HG03521 (cell line): Measurements from ENCODE around the gene RPL27A.

ENCODE experiments used
- ATAC-seq: cut with Tn5 transposase; IDR thresholded peaks from one replicate; pipeline ENCODE4 v1.9.1; 2021; ENCODE audit warnings: mild to moderate bottlenecking, moderate library complexity; ENCODE audit not compliant: unreplicated experiment

Gene RPL27A

DNA sequence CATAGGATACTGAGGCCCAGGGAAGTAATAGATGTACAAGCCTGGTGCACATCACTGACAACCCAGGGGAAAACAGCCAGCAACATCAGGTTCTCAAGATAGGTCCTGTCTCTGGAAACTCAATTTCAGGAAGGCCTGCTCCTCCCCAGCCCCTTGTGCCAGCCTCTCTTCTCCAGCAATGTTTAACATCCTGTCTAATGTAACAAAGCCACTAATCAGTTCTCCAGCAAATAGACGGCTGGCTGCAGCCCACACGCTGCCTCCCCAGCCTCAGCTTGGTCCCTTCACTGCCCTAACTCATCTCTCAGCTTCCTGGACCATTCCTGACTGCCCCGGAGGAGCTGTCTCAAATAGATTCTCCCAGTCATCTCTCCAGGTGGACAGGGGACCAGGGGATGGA, 37.8 kb downstream of the RPL27A start:
- ATAC-seq, result no peak

DNA sequence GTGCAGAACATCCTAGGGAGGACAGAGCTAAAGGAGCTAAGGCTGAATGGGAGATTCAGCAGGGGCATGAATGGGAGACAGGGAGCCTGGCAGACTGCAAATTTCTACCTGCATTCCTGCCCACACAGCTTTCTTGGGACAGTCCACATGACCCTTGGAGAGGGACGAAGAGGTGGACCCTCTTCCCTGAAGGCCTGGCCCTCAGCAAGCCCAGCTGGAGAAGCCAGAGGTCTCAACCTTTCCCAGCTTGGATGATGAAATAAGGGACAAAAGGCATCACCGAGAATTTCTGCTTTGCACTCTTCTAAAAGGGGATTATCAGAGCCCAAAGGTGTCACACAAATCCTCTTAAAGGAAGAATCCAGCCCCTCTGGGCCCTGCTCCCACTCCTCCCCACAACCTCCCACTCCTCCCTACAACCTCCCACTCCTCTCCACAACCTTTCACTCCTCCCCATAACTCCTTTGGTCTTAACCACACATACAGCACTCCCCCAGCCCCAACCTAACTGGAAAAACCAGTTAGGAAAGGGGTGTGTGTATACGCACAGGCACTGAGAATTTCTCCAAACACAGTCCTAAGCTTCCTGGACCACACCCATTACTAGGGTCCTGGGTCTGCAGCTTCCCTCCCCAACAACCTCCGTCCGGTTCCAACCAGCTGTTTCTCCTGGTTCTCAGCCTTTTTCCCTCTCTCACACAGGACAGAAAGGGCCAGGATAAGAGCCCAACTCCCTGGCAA, 38.4 kb downstream of the RPL27A start:
- ATAC-seq, result no peak

DNA sequence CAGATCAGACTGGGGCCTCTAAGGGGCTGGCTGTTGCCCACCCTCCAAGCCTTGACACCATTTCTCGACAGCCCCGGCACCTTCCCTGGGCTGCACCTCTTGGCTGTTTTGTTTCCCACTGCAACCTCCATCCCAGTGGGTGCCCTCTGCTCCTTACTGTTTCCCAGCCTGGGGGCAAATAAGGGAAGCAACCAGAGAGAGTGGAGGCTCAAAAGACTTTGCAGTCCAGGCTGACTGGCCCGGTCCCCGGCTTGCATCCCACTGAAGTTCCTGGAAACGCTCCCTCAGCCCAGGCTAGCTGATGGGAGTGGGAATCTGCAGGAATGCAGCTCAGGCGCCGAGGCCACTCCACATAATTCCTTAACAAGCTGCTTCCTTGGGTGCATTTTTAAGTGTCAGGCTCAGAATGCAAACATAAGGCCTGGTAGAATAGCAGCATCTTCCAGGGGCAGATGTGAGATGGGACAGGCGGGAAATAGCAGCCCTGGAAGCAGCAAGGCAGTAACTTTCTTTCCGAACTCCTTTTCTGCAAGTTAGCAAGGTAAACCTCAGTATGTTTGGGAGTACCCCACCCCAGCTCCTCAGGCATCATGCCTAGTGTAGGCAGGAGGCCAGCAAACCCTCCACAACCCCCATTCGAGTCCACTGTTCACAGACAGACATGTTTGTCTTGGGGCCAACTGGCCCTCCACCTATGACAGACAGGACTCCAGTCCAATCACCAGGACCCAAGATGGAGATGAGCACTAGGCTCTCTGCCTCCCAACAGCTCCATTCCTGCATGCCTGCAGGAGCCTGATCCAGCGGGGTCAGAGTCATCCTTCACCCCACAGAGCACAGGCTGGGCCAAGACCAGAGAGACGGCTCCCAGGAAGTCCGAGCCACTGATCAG, 39.3 kb downstream of the RPL27A start:
- ATAC-seq, result no peak

DNA sequence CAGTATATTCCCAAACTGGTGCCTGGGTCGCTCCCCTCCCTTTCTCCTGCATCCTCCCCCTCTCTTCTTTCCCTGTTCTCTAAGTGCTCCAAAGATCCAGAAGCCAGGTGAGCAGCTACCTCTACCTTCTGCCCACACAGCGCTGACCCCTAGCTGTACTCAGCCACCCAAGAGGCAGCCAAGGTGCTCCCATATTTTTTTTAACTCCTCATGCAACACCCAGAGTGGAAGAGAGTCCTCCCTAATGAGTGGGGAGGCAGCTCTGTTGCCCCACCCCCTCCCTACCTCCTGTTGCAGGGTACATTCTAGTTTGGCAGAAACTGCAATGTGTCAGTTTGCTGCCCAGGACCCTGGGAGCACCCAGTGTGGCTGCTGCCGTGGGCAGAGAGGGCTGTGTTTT, 40.2 kb downstream of the RPL27A start:
- ATAC-seq, result no peak

DNA sequence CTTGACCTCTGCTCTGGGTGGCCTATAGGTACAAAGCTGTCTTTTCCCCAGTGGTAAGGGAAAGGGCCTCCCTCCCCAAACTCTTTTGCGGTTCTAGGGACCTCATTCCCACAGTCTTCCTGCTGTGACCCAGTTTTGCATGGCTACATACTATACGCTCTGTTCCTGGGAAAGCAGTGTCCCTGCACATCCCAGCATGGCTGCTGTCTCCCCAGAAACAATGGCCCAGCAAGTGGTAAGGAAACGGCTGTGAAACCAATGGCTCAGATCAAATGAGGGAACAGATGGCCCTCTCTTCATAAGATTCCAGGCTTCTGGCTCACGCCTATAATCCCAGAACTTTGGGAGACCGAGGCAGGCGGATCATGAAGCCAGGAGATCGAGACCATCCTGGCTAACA, 41.1 kb downstream of the RPL27A start:
- ATAC-seq, result no peak

DNA sequence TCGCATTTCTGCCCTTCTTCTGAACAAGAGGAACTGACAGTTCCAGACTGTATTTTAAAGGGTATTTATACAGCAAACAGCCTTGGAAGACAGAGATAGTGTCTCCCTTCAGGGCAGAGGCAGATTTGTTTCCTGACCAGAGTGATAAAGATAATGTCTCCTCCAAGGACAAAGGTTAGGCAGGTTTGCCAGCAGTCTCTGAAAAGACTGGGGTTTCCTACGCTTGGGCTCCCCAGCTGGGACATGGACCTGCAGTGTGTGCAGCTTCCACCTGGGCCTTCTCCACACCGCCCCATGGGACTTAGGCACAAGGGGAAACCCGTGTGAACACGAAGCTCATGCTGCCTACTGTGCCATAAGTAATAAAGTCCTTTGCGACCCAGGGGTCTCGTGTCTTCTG, 42.1 kb downstream of the RPL27A start:
- ATAC-seq, result no peak

DNA sequence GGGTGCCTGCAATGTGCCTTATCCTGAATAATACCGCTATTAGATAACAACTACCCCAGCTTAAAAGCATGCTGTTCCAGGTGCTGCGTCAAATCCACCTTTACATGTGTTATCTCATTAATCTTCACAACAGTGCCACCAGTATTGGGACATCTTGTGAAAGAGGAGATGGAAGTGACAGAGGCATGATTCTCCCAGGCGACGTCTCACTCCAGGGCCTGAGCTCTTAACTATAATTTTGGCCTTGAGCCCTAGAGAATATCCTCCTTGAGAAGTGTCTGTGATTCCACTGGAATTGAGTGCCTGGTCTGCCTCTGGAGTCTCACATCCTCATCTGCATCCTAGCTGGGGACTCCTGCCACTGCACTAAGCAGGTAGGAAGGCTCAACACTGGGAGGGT, 43.8 kb downstream of the RPL27A start:
- no peak for ATAC-seq

DNA sequence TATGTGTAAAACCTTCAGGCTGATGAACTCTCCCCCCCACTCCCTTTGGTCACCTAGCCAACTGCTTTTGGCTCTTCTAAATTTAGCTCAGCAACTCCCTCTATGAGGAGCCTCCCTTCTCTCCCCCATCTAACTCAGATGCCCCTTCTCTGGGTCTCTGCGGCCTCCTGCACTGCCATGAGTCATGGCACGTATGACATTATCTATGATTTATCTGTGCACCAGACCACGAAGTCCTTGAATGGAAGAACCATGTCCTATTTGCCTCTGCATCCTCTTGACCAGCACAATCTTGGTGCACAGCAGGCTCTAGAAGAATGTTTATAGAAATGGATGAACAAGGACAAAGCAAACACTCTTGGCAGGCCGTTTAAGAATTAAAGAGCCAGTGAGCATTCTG, 46.0 kb downstream of the RPL27A start:
- no peak for ATAC-seq

DNA sequence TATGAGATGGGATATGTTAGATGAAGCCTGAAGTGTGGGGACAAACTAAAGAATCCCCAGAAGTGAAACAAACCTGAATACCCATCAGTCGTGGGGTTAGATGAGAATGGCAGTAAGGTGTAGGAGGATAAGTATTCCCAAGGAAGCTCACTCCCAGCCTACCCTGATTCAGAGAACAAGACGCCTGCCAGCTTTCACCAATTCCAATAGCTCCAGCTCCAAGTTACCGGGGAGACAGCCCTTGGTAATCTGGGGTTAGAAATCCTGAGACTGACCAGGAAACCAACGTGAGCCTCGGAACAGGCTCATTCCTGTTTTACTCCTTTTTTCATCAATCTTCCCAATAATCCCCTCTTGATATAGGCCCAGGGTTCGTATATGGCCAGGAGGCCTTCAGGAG, 46.5 kb downstream of the RPL27A start:
- no peak for ATAC-seq

DNA sequence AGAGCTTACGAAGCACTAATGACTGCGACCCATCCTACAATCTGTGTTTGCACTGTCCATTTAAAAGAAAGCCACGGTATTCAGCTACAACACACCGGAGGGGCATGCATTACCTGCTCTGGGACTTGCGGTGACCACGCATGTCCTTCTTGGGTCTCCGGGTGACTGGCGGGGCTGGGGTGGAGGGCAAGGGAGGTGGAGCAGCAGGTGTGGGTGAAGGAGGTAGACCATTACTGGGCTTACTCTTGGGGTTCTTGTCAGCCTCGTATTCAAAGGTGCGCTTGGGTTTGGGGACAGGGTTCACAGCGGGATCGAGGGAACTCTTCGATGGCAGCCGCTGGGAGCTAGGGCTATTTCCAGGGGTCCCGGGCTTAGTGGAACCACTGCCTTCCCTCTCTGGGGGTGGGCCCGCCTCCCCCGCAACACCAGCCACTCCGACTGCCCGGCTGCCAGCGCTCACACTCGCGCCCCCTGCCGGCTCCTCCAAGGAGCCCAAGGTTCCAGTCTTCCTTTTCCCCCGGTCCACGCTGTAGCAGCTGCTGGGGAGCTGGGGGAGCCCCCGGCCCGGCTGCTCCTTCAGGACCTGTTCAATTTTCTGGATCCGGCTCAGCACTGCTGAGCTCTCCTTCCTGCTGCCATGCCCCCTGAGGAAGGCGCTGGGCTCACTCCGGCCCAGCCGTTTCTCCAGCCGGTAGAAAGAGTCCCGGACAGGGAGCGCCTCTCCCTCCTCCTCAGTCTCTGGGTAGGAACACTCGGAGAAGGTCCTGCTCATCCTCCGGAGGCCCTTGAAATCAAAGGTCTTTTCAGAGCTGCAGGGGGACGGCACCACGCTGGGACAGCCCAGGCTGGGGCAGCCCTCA, 47.5 kb downstream of the RPL27A start:
- no peak for ATAC-seq

DNA sequence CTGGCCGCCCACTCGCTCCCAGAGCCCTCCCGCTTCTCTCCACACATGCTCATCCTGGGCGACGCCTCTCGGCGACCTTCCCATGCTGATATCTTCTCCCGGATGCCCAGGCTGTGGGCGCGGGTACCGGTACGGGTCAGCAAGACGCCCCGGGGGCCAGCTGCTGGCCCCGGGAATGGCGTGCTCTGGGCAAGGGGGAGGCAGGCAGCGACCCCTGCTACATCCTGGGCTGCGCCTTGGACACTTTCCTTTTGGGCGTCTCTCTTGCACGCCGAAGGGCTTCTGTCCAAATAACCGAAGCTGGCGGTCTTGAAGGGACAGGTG, 48.1 kb downstream of the RPL27A start:
- no peak for ATAC-seq

DNA sequence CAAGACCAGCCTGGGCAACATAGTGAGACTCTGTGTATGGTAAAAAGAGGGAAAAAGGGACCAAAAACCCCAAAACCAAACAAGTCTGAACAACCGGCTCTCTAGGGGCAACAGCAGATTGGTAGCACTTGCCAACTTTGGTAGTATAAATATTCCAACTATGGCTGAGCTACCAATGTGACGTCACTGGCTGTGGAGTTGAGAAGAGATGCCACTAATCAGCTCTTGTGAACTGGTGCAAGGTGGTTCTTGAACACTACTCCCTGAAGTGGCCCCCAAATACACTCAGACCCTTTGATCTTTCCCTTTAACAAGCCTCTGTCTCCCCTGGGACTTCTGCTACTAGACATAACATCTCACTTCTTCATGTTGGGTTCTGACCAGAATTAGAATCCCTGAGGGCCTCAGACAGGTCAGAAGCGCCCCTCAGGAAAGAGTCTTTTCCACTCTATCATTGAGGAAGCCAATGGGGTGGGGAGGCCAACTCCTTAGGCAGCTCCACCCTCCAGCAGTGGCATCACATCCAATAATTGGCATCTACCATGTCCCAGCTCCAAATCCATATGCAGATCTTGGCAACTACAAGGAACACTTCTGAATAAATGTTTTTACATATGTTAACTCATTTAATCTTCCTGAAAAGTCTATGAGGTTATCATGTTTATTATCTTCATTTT, 49.2 kb downstream of the RPL27A start:
- no peak for ATAC-seq

DNA sequence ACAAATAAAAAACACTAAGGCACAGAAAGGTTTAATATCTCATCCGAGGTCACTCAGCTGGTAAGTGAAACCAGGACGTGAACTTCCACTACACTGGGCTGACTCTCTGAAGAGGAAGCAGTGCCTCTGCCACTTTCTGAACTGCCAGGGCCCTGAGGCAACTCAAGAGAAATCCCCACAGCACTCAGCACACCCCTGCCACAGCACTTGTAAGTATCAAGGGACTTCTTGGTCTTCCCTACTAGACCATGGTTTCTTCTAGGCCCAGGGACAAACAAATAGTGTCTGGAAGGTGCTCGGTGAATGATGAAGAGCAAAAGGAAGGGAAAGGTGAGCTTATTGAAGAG, 49.7 kb downstream of the RPL27A start:
- no peak for ATAC-seq

DNA sequence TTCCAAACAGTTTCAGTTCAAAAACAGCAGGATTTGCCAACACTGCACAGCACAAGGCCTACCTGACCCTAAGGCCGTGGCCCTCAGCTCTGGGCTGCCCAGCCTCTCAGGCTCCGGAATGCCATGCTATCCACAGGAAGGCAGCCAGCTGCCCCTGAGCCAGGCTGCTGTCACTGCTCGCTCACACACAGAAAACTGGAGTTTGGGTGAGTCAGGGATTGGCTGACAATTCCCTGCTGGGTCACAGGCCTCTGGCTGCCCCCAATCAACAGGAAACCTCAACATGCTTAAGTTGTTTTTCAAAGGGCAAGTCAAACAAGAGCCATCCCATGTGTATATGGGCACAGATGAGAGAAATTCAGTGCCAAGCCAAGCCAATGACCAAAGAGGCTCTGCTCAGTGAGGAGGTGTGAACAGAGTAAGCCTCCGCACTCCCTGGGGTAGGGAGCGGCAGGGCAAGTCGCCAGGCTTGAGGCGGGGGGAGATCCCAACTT, 50.2 kb downstream of the RPL27A start:
- no peak for ATAC-seq

DNA sequence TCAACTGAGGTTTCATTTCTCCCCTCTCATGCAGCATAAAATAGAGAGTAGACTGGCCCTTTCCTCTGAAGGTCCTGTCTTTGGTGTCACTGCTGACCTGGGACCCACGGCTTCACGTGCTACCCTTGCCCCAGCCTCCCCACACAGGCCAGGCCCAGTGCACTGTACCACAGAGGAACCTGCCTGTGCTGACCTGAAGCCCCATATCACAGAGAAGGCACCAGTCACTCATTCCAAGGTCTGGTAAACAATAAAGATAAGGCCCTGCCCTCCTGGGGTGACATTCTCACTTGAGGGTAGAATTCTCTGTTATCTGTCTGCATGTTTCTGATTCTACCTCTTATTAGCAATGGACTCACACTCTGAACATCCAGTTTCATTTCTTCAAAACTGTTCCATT, 51.3 kb downstream of the RPL27A start:
- ATAC-seq, result no peak

DNA sequence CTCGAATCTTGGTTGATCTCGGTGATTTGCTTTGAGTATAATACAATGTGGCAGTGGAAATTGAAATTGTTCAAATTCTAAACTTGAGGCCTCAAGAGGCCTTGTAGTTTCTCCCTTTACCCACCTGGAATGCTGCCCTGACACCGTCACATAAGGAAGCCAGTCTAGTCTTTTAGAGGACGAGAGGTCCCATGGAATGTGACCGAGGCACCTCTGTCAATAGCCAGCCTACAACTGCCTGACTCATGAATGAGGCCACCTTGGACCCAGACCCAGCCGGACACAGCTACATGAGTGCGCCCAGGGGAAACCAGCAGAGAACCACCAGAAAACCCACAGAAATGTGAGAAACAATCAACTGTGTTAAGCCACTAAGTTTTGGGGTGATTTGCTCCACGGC, 52.5 kb downstream of the RPL27A start:
- no peak for ATAC-seq

DNA sequence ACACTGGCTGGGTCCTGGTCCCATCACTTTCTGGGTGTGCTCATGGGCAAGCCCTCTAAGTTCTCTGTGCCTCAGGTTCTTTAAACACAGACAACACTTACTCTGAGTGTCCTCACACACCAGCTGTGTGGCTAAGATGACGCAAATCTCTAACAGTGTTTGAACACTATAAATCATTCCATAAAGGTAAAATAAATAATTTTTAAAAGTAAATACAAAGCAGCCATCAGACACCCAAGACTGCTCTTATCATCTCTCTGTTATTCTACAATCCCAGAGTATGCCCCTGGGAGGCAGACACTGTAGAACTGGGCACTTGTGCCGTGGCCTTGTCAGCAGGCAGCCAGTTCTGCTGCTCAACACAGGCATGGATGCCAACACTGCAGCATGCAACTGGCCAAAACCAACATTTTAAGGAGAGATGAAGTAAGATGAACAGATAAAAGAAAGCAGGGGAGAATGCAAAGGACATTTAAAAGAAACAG, 56.8 kb downstream of the RPL27A start:
- ATAC-seq, result no peak
